Astrocyte (in vitro differentiated cells and primary cell): Measurements from ENCODE around the gene ST6GALNAC6.

Experiments used
- CTCF ChIP-seq: IDR thresholded peaks from 2 replicates; pipeline ENCODE4 v1.5.1; 2011; ENCODE audit warnings: low read depth, mild to moderate bottlenecking, inconsistent platforms, low read length, moderate library complexity; ENCODE audit not compliant: insufficient read depth
- EZH2 ChIP-seq: IDR thresholded peaks from 2 replicates; pipeline ENCODE4 v1.6.1; 2012; ENCODE audit warnings: mild to moderate bottlenecking, low read length, inconsistent platforms; ENCODE audit not compliant: insufficient read depth

- TF ChIP-seq CTCF (no peak), EZH2 (no peak)
Measured at GRCh38 chr9:127936347-127936852, 37.0 kb upstream of the ST6GALNAC6 start.
